GM18909 (cell line): ENCODE data around the gene SRSF4.
"Not testable (repeated sequence)": the region's sequence is repeated elsewhere in the genome, so short reads cannot be mapped to it uniquely, and the experiment has no call there.

ENCODE experiments used
- ATAC-seq: cut with Tn5 transposase; IDR thresholded peaks from one replicate; pipeline ENCODE4 v1.9.1; 2021; ENCODE audit warnings: mild to moderate bottlenecking; ENCODE audit not compliant: unreplicated experiment, poor library complexity

SRSF4 gene

GRCh38 chr1:29181413-29182225, at the start of gene SRSF4:
Gene SRSF4, minus strand, starts transcription at chr1:29181900. Its CDS starts 148 bp downstream, at chr1:29181752.
- ATAC-seq: peak; percentile 91

GRCh38 chr1:29230553-29231378, 49.1 kb upstream of the SRSF4 start, which contains the start of gene MECR:
Gene MECR, minus strand, starts transcription at chr1:29230934. Its CDS starts 28 bp downstream, at chr1:29230906.
- peak; percentile 90 for ATAC-seq

- ATAC-seq: no peak
These were observed 48.5 kb upstream of the SRSF4 start for GRCh38 chr1:29230204-29230552.

GRCh38 chr1:29227511-29227910, 45.8 kb upstream of the SRSF4 start:
- no peak for ATAC-seq

GRCh38 chr1:29225361-29225760, 43.7 kb upstream of the SRSF4 start:
- no peak for ATAC-seq

- ATAC-seq: no peak
These were observed 42.7 kb upstream of the SRSF4 start for GRCh38 chr1:29224356-29224837.

- no peak for ATAC-seq
These were observed 41.8 kb upstream of the SRSF4 start for GRCh38 chr1:29223521-29223920.

GRCh38 chr1:29222686-29223085, 41.0 kb upstream of the SRSF4 start:
- ATAC-seq: no peak

- not testable (repeated sequence) for ATAC-seq
These were observed 40.6 kb upstream of the SRSF4 start for GRCh38 chr1:29222260-29222659.

GRCh38 chr1:29221296-29221695, 39.6 kb upstream of the SRSF4 start:
- no peak for ATAC-seq

GRCh38 chr1:29218223-29218622, 36.5 kb upstream of the SRSF4 start:
- no peak for ATAC-seq

- no peak for ATAC-seq
These were observed 35.9 kb upstream of the SRSF4 start for GRCh38 chr1:29217633-29218032.

- ATAC-seq: no peak
These were observed 31.4 kb upstream of the SRSF4 start for GRCh38 chr1:29213055-29213454.

- no peak for ATAC-seq
These were observed 29.7 kb upstream of the SRSF4 start for GRCh38 chr1:29211086-29212030.

- no peak for ATAC-seq
These were observed 28.8 kb upstream of the SRSF4 start for GRCh38 chr1:29210278-29211085.

GRCh38 chr1:29209173-29209572, 27.5 kb upstream of the SRSF4 start:
- no peak for ATAC-seq

GRCh38 chr1:29208442-29208841, 26.7 kb upstream of the SRSF4 start:
- no peak for ATAC-seq

- no peak for ATAC-seq
These were observed 21.1 kb upstream of the SRSF4 start for GRCh38 chr1:29202584-29203340.

- ATAC-seq: no peak
These were observed 20.4 kb upstream of the SRSF4 start for GRCh38 chr1:29202053-29202452.
